PFSK-1 (cell line): ENCODE measurements around the gene FBH1.

Experiments
- FOXP2 ChIP-seq: optimal IDR thresholded peaks from 2 replicates; pipeline ENCODE3; 2011; ENCODE audit warnings: borderline replicate concordance, control low read depth, inconsistent platforms; ENCODE audit not compliant: insufficient read depth; ENCODE audit errors: extremely low read length, extremely low read depth
- POLR2AphosphoS5 ChIP-seq: IDR thresholded peaks from 2 replicates; pipeline ENCODE4 v1.6.1; 2012; ENCODE audit warnings: low read depth, mild to moderate bottlenecking, control low read depth, low read length, moderate library complexity
- SIN3A ChIP-seq: IDR thresholded peaks from 2 replicates; pipeline ENCODE4 v1.6.1; 2012; ENCODE audit warnings: mild to moderate bottlenecking, low read length, moderate library complexity, borderline replicate concordance; ENCODE audit not compliant: insufficient read depth
- TAF1 ChIP-seq: IDR thresholded peaks from 2 replicates; pipeline ENCODE4 v1.6.1; 2012; ENCODE audit warnings: low read length, control low read depth, borderline replicate concordance; ENCODE audit not compliant: insufficient read depth
- TF ChIP-seq, protein P1 (sequence below), 2 experiments: IDR thresholded peaks; 2 replicates each; pipeline versions ENCODE4 v1.6.1 to v1.8.0; 2011 to 2012; ENCODE audit warnings: low read depth in 2 of 2, low read length in 2 of 2, control low read depth in 1 of 2, inconsistent platforms in 1 of 2, mild to moderate bottlenecking in 1 of 2, moderate library complexity in 1 of 2; ENCODE audit not compliant: insufficient read depth in 1 of 2

DNA sequence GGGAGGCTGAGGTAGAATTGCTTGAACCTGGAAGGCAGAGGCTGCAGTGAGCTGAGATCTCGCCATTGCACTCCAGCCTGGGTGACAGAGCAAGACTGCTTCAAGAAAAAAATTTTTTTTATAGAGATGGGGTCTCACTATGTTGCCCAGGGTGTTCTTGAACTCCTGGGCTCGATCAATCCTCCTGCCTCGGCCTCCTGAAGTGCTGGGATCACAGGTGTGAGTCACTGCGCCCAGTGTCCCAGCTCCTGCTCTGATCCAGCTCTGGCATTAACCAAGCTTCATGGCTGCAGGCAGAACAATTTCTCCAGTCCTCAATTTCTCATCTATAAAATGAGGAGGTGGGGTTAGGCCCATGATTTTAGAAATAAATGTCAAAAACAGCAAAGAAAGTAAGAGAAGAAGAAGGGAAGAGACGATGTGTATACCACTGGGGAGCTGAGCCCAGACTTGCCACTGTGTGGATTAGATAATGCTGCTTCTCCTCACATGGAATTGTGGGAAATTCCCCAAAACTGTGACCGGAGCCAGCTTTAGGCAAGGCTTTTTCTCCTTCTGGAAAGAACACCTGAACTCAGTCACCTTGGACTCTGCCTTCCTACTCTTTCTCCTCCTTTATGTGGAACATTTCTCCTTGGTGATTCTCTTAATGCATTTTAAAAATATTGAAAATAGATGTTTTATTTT is 61.8 kb downstream of the FBH1 start:
- no peak for TF ChIP-seq POLR2AphosphoS5
- TF ChIP-seq, protein P1, sequence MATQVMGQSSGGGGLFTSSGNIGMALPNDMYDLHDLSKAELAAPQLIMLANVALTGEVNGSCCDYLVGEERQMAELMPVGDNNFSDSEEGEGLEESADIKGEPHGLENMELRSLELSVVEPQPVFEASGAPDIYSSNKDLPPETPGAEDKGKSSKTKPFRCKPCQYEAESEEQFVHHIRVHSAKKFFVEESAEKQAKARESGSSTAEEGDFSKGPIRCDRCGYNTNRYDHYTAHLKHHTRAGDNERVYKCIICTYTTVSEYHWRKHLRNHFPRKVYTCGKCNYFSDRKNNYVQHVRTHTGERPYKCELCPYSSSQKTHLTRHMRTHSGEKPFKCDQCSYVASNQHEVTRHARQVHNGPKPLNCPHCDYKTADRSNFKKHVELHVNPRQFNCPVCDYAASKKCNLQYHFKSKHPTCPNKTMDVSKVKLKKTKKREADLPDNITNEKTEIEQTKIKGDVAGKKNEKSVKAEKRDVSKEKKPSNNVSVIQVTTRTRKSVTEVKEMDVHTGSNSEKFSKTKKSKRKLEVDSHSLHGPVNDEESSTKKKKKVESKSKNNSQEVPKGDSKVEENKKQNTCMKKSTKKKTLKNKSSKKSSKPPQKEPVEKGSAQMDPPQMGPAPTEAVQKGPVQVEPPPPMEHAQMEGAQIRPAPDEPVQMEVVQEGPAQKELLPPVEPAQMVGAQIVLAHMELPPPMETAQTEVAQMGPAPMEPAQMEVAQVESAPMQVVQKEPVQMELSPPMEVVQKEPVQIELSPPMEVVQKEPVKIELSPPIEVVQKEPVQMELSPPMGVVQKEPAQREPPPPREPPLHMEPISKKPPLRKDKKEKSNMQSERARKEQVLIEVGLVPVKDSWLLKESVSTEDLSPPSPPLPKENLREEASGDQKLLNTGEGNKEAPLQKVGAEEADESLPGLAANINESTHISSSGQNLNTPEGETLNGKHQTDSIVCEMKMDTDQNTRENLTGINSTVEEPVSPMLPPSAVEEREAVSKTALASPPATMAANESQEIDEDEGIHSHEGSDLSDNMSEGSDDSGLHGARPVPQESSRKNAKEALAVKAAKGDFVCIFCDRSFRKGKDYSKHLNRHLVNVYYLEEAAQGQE (IDR thresholded peaks at IDR 0.05; ENCODE audit: insufficient read depth in 1 of 2, low read depth in 2 of 2, low read length in 2 of 2), result no peak
- TF ChIP-seq TAF1, result no peak
- no peak for TF ChIP-seq SIN3A
- no peak for TF ChIP-seq FOXP2
